Keratinocyte (primary cell): ENCODE results near the gene ACOX2.

Source experiments
- EZH2 ChIP-seq: IDR thresholded peaks from one replicate; pipeline ENCODE4 v1.6.1; 2012; ENCODE audit warnings: inconsistent platforms, mild to moderate bottlenecking, low read length, moderate library complexity
- TF ChIP-seq, protein P1 (sequence below), 3 experiments: IDR thresholded peaks in 1 of 3; conservative IDR thresholded peaks in 1 of 3; optimal IDR thresholded peaks in 1 of 3; 2 replicates in 2 of 3; 3 replicates in 1 of 3; pipeline versions ENCODE3 to v1.5.1; 2011; ENCODE audit warnings: low read length in 3 of 3, mild to moderate bottlenecking in 3 of 3, moderate library complexity in 2 of 3, control low read depth in 1 of 3, inconsistent platforms in 1 of 3; ENCODE audit not compliant: insufficient read depth in 2 of 3; ENCODE audit errors: extremely low read depth in 1 of 3

DNA sequence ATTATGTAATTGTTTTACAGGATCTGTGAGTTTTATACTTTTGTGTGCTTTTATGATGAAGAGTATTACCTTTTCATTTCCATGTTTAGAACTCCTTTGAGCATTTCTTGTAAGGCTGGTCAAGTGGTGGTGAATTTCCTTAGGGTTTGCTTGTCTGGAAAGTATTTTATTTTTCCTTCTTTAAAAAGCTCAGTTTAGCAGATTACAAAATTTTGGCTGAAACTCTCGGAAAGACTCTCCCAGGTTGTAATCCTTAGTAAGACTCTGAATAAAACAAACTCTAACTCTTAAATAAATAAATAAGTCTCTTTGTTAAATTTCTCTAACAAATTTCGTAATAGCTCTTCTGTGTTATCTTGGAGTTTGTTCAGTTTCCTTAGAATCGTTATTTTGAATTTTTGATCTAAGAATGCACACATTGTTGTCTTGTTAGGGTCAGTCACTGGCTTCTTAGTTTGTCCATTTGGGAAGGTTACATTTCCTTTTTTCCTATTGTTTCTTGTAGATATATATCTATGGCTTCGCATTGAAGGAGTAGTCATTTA is 14.7 kb upstream of the ACOX2 start:
- TF ChIP-seq, protein P1, sequence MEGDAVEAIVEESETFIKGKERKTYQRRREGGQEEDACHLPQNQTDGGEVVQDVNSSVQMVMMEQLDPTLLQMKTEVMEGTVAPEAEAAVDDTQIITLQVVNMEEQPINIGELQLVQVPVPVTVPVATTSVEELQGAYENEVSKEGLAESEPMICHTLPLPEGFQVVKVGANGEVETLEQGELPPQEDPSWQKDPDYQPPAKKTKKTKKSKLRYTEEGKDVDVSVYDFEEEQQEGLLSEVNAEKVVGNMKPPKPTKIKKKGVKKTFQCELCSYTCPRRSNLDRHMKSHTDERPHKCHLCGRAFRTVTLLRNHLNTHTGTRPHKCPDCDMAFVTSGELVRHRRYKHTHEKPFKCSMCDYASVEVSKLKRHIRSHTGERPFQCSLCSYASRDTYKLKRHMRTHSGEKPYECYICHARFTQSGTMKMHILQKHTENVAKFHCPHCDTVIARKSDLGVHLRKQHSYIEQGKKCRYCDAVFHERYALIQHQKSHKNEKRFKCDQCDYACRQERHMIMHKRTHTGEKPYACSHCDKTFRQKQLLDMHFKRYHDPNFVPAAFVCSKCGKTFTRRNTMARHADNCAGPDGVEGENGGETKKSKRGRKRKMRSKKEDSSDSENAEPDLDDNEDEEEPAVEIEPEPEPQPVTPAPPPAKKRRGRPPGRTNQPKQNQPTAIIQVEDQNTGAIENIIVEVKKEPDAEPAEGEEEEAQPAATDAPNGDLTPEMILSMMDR (optimal IDR thresholded peaks at IDR 0.05 in 1 of 3, IDR thresholded peaks at IDR 0.05 in 1 of 3, conservative IDR thresholded peaks at IDR 0.05 in 1 of 3; ENCODE audit: extremely low read depth in 1 of 3, insufficient read depth in 2 of 3, low read length in 3 of 3), result no peak
- TF ChIP-seq EZH2, result no peak
